Right forelimb (tissue), 1 donor: Measurements from ENCODE around the gene DLGAP1.
A peak's percentile ranks its signal among the peaks of the same experiment; 100 is the strongest.

Experiments used
- DNase-seq: peaks from one replicate; pipeline ENCODE4 v3.0.0-alpha.2; 2018

The DLGAP1 gene

GRCh38 chr18:3649135-3649632 is 805.9 kb downstream of the DLGAP1 start:
- no peak for DNase-seq

- DNase-seq = no peak
Measured at GRCh38 chr18:3648641-3649040, 806.5 kb downstream of the DLGAP1 start.

GRCh38 chr18:3648200-3648599 is 806.9 kb downstream of the DLGAP1 start:
- DNase-seq = no peak

DNA sequence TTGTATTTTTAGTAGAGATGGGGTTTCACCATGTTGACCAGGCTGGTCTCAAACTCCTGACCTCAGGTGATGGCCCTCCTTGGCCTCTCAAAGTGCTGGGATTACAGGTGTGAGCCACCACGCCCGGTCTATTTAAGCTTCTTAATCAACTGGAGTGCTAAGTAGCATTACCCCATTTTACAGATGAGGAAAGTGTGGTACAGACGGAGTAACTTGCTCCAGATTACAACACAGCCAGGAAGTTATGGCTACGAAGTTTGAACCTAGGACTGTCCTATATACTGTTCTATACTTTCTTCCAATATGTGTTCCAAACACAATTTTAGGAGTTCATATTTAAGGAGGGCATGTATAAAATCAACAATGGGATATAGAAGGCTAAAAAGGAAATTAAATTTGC is 807.5 kb downstream of the DLGAP1 start:
- no peak for DNase-seq

- DNase-seq = no peak
Measured at GRCh38 chr18:3645384-3646156, 809.5 kb downstream of the DLGAP1 start.

GRCh38 chr18:3634250-3634939 is 820.7 kb downstream of the DLGAP1 start:
- no peak for DNase-seq

GRCh38 chr18:3631887-3632286 is 823.2 kb downstream of the DLGAP1 start:
- no peak for DNase-seq

- DNase-seq = no peak
Measured at GRCh38 chr18:3626929-3627458, 828.1 kb downstream of the DLGAP1 start.

GRCh38 chr18:3625742-3626091 is 829.4 kb downstream of the DLGAP1 start:
- DNase-seq = no peak

DNA sequence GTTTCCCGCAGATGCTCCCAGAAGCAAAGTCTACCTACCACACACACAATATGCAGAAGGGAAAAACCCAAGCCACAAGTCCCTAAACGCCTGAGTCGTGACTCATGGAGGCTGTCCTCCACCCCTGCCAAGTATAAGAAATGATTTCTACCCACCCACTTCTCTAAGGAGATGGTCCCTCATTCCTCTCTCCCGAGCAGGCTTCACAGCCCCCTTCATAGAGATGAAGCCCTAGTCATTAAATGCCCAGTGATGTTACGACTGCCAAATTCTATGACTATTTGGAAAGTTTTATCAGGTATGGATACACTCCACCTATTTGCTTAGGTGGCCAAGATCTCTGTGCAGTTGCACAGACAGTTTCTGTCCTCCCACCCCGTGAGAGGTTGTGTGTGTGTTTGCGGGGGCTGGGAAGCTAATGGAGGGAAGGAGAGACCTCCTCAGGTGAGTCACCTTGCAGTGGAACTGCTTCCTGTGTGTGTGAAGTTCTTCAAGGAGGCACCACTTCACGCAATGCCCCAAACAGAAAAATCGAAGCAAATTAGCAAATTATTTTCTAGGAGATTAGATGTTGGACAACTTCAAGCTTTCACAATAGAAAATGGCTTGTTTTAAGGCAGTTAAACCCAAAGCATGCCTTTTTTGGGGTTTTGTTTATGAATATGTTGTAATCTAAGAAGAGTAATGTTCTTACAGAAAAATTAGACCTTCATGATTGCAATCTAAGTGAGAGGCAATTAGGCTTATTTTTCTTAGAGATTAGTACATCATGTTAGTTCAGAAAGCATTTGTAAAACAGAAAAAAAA is 830.0 kb downstream of the DLGAP1 start:
- DNase-seq = no peak

DNA sequence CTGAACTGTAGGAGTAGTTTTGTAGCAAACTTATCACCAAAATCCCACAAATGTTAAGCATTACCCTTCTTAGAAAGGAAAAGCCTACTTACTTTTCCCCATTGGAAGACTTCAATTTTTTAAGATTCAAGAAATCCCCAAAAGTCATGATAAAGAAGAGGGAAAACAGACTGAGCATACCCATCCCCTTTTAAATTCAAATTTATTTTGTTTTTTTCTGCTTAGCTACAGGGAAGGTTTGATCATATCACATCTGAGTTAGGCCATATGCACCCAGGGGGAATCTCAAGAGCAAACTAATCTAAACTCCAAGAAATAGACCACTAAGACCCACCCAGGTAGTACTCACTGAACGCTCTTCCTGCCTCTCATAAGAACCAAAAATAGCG is 830.6 kb downstream of the DLGAP1 start:
- no peak for DNase-seq

DNA sequence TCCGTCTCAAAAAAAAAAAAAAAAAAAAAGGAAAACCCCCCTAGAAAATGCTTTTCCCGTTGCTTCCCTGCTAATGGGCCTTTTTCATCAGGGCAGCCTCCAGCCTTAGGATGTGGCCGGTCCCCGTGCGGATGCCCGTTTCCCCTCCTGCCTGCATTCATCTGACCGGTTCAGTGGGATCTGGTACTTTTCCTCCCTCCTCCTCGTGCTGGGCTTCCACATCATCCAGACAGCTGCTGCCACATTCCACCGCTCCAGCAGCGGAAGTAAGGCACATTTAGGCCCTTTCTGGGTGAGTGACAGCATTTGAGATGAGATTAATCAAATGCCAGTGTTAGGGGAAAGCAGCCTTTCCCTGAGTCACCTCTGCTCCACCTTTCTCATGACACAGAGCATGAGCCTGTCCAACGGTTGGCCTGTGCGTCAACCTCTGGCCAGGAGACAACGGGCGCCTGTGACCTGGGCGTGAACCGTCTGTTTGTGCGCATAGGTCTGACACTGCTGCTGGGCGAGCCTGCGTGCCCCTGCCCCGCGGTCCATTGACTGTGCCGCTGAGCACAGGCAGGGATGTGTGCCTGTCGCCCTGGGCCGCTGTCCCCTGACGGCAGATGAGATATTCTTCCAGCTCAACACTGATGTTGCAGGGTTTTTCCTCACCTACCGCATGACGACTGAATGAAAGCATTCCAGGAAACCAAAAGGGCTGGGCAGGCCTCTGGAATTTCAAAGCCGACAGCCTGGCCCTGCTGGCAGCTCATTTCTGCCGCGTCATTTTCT is 831.1 kb downstream of the DLGAP1 start:
- peak; percentile 83 for DNase-seq

GRCh38 chr18:3620146-3621119 is 834.7 kb downstream of the DLGAP1 start:
- DNase-seq = no peak

DNA sequence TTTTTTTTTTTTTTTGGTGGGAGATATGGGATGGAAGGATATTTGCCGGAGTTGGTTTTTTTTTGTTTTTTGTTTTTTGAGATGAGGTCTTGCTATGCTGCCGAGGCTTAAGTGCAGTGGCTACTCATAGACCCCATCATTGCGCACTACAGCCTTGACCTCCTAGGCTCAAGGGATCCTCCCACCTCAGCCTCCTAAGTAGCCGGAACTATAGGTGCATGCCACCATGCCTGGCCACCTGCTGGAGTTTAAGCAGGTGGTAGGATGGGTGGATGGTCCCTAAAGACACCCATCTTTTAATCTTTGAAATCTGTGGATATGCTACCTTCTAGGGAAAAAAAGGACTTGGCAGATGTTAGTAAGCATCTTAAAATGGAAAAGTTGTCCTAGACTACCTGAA is 835.4 kb downstream of the DLGAP1 start:
- DNase-seq = no peak

DNA sequence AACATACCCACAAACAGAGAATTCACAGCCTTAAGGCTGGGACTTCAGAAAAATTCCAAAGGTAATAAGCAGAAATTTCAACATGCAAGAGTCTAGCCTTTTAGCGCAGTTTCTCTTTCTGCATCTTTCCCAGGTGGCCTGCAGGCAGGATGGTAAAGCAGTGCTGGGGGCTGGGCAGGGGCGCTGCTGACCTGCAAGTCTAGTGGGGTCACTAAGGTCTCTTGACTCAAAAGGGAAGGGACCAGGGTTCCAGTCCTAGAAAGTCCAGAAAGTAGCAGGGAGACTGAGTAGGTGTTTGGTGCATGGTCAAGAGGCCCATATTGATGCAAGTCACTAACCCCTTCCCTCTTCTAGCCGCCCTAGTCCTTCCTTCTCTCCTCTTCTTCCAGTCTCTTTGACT is 835.9 kb downstream of the DLGAP1 start:
- DNase-seq = no peak

GRCh38 chr18:3616744-3617143 is 838.4 kb downstream of the DLGAP1 start:
- no peak for DNase-seq

DNA sequence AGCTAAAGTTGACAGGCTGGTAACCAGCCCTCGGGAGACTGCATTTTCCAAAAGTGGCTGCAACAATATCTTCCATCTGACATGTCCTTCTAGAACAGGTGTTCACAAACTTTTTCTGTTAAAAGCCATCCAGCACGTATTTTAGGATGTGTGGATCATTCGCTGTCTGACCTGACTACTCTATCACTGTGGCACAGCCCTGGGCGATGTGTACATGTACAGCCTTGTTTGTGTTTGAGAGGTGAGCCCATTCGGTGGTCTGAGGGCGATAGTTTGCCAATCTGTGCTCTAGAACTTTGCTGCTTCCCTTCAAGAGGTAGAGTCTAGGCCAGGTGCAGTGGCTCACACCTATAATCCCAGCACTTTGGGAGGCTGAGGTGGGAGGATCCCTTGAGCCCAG is 839.0 kb downstream of the DLGAP1 start:
- DNase-seq = no peak

DNA sequence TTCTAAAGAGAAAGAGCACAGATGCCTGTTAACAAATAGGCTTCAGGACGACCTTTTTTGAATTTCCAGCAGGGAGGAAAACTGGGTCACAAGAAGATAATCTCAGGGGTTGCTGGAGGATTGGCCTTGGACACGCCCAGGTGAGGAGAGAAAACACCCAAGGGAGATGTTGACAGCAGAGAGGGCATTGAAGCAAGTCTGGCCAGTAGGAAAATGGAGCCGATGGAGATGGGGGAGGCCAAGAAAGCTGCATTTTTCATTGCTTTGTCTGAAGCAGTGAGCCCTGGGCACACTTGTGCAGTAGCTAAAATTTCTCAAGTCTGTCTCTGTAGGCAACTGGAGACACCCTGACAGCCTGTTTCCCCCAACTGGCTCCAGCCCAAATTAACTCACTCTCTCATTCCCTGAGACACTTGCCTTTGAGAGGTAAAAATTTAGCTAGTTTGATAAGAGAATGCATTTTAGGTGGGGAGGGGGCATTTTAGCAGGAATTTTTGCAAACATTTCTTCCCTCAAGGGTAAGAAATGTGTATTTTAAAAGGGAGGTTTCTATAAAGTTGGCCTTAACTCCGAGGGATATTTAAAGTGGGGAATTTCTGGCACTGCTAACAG is 839.6 kb downstream of the DLGAP1 start:
- DNase-seq = no peak

DNA sequence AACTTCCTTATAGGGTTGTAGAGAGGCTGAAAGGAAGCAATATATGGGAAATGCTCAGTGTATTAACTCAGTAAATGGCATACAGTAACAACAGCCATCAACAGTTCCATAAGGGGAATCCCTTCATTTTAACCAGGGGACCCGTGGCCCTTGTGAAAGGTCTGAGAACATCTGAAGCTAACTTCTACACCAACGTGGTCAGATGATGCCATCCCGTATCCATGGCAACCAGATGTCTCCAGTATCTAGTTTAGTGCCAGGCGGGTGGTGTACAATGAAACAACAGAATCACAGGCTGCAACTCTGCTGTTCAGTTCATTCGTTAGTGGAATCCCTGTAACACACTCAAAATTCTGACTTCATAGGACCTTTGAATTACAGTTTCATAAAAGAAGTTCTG is 842.8 kb downstream of the DLGAP1 start:
- no peak for DNase-seq

GRCh38 chr18:3611313-3612090 is 843.6 kb downstream of the DLGAP1 start:
- DNase-seq = peak; percentile 64
